Endothelial cell of hepatic sinusoid (primary cell): ENCODE data around the gene PTGR2.
"Not testable (repeated sequence)": the region's sequence is repeated elsewhere in the genome, so short reads cannot be mapped to it uniquely, and the experiment has no call there.

Experiments used
- in situ Hi-C: cut with HindIII; loops from 2 replicates; pipeline ENCODE4 v1.10.0; 2017; ENCODE audit warnings: low sequenced_read_pairs

The PTGR2 gene

GRCh38 chr14:73884438-73885190, 33.0 kb downstream of the PTGR2 start:
- in situ Hi-C loops, result no loop called here

GRCh38 chr14:73886449-73887317, 35.1 kb downstream of the PTGR2 start, which contains the start of gene ZNF410:
Gene ZNF410 (plus strand): TSS chr14:73886859. CDS start chr14:73892176, 5,317 bp downstream.
- in situ Hi-C loops, result no loop called here

GRCh38 chr14:73887318-73887616, 35.6 kb downstream of the PTGR2 start:
- in situ Hi-C loops, result no loop called here

- in situ Hi-C loops, result no loop called here
Measured at GRCh38 chr14:73887694-73888459, 36.2 kb downstream of the PTGR2 start.

GRCh38 chr14:73888460-73888725, 36.8 kb downstream of the PTGR2 start:
- in situ Hi-C loops, result no loop called here

GRCh38 chr14:73888971-73889370, 37.3 kb downstream of the PTGR2 start:
- in situ Hi-C loops, result no loop called here

GRCh38 chr14:73889376-73889775, 37.7 kb downstream of the PTGR2 start:
- in situ Hi-C loops, result no loop called here

- in situ Hi-C loops, result not testable (repeated sequence)
Measured at GRCh38 chr14:73894180-73894687, 42.6 kb downstream of the PTGR2 start.

GRCh38 chr14:73895939-73896338, 44.3 kb downstream of the PTGR2 start:
- in situ Hi-C loops, result no loop called here

- in situ Hi-C loops, result no loop called here
Measured at GRCh38 chr14:73896521-73896920, 44.9 kb downstream of the PTGR2 start.

- in situ Hi-C loops, result no loop called here
Measured at GRCh38 chr14:73903028-73903427, 51.4 kb downstream of the PTGR2 start.

GRCh38 chr14:73909681-73910080, 58.0 kb downstream of the PTGR2 start:
- in situ Hi-C loops, result no loop called here

GRCh38 chr14:73913256-73913655, 61.6 kb downstream of the PTGR2 start:
- in situ Hi-C loops, result no loop called here

GRCh38 chr14:73916324-73916723, 64.7 kb downstream of the PTGR2 start:
- in situ Hi-C loops, result no loop called here

- in situ Hi-C loops, result not testable (repeated sequence)
Measured at GRCh38 chr14:73919457-73919856, 67.8 kb downstream of the PTGR2 start.

- in situ Hi-C loops, result no loop called here
Measured at GRCh38 chr14:73924337-73924736, 72.7 kb downstream of the PTGR2 start.
